K562 (cell line): ENCODE data around the gene RETN.

Experiments used
- CTCF ChIP-seq, 3 experiments: IDR thresholded peaks in 2 of 3; conservative IDR thresholded peaks in 1 of 3; 2 replicates each; pipeline ENCODE4 v1.5.1; 2011 to 2012; ENCODE audit warnings: low read length in 3 of 3, mild to moderate bottlenecking in 3 of 3, control low read depth in 2 of 3, improper control_type of control experiment in 1 of 3, inconsistent platforms in 1 of 3, low read depth in 1 of 3, mixed read lengths in 1 of 3, moderate library complexity in 1 of 3; ENCODE audit not compliant: insufficient read depth in 2 of 3
- EZH2 ChIP-seq: IDR thresholded peaks from 2 replicates; pipeline ENCODE4 v1.6.1; 2012; ENCODE audit warnings: low read depth, mild to moderate bottlenecking, inconsistent platforms, low read length, borderline replicate concordance

- TF ChIP-seq CTCF (IDR thresholded peaks at IDR 0.05 in 2 of 3, conservative IDR thresholded peaks at IDR 0.05 in 1 of 3; ENCODE audit: insufficient read depth in 2 of 3, low read depth in 1 of 3, low read length in 3 of 3): no peak
- no peak for TF ChIP-seq EZH2
Observed at GRCh38 chr19:7718668-7719067, 49.8 kb downstream of the RETN start.
